HG03139 (cell line): ENCODE results near the gene SMYD3.

Experiments used
- ATAC-seq: cut with Tn5 transposase; IDR thresholded peaks from one replicate; pipeline ENCODE4 v1.9.1; 2021; ENCODE audit not compliant: unreplicated experiment

Gene SMYD3

GRCh38 chr1:246155923-246156322, 351.2 kb downstream of the SMYD3 start:
- ATAC-seq, result no peak

DNA sequence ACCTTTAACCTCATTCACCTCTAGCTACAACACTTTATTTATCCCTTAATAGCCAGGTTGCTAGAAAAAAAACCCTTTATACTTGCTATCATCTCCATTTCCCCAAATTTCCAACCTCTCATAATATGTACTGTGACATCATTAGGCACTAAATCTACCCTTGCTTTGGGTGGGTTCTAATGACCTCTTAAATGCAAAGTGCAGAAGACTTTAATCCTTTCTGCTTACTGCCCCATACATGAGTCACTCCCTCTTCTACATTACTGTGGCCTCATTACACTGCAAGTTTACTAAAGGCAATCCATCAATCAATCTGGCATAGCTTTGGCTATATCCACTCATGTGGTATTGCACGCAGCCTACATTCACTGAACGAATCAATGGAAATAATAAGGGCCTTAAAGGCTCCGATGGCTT, 353.3 kb downstream of the SMYD3 start:
- ATAC-seq, result no peak

DNA sequence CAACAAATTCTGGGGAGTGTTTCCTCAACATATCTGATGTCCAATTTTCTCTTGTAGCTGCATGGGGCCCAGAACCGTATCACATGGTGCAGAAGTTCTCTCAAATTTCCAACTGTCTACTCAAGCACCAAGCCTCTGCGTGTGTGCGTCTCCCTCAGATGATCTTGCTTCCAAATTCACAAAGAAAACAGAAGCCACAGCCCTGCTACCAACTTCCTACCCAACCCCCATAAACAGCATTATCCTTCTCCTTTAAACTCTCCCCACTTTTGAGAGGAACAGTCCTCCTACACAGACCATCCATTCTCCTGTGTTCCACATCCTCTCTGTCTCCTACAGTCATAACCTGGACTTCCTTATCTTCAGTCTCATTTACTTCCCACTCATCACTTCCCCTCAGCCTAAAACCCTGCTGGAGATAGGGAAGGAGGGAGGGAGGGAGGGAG, 354.1 kb downstream of the SMYD3 start:
- no peak for ATAC-seq

GRCh38 chr1:246151796-246152434, 355.2 kb downstream of the SMYD3 start:
- ATAC-seq, result no peak

GRCh38 chr1:246149543-246149942, 357.5 kb downstream of the SMYD3 start:
- ATAC-seq, result no peak

GRCh38 chr1:246147524-246148461, 359.3 kb downstream of the SMYD3 start:
- no peak for ATAC-seq

- ATAC-seq, result no peak
Measured at GRCh38 chr1:246146804-246147523, 360.1 kb downstream of the SMYD3 start.

- ATAC-seq, result no peak
Measured at GRCh38 chr1:246145900-246146299, 361.2 kb downstream of the SMYD3 start.

DNA sequence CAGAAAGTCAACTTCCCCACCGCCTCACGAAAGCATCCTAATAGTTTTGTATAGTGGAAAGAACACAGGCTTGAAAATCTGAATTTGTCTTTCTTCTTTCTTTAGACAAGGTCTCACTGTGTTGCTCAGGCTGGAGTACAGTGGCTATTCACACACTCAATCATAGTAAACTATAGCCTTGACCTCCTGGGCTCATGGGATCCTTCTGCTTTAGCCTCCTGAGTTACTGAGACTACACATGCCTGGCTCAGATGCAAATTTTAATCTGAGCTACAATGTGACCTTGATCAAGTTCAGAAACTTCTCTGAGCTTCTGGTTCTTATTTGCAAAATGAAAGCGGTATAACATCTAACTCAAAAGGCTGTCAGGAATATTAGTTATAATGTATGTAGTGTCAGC, 362.1 kb downstream of the SMYD3 start:
- ATAC-seq, result no peak

- ATAC-seq, result no peak
Measured at GRCh38 chr1:246142320-246142893, 364.7 kb downstream of the SMYD3 start.

GRCh38 chr1:246141306-246141705, 365.8 kb downstream of the SMYD3 start:
- no peak for ATAC-seq

GRCh38 chr1:246139745-246140182, 367.3 kb downstream of the SMYD3 start:
- ATAC-seq, result no peak

- ATAC-seq, result no peak
Measured at GRCh38 chr1:246138781-246139180, 368.3 kb downstream of the SMYD3 start.

- no peak for ATAC-seq
Measured at GRCh38 chr1:246136477-246136876, 370.6 kb downstream of the SMYD3 start.

DNA sequence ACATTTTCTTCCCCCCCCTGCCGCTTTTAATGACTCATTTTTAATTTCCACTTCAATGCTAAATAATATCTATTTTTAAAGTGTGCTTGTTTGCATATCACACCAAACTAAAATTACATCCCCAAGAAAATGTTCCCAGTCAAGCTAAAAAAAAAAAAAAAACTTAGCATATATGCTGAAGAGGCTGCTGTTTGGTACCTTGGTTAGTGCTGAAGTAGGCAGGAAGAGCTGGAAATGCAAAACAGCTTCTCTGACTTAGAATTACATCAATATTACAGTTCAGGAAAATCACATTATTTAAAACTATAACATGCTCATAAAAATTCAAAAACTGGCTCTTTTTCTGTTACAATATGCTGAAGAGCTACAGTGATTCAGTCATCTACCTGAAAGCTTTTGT, 372.3 kb downstream of the SMYD3 start:
- no peak for ATAC-seq

- no peak for ATAC-seq
Measured at GRCh38 chr1:246131095-246131494, 376.0 kb downstream of the SMYD3 start.

DNA sequence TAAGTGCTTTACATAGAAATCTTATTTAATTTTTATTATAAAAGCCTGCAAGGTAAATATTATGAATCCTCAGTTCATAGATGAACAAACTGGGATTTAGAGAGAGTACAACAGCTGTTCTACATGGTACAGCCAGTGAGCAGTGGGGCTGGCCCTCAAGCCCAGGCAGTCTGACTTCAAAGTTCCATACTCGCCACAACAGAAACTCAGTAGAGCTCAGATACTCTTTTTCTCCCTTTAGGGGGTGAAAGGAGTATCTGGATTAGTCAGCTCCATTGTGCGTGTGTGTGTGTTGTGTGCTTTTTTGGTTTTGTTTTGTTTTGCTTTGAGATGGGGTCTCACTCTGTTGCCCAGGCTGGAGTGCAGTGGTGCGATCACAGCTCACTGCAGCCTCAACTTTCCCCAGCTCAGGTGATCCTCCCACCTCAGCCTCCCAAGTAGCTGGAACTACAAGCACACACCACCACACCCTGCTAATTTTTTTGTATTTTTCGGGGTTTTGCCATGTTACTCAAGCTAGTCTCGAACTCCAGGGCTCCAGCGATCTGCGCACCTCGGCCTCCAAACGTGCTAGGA, 378.5 kb downstream of the SMYD3 start:
- ATAC-seq, result no peak

DNA sequence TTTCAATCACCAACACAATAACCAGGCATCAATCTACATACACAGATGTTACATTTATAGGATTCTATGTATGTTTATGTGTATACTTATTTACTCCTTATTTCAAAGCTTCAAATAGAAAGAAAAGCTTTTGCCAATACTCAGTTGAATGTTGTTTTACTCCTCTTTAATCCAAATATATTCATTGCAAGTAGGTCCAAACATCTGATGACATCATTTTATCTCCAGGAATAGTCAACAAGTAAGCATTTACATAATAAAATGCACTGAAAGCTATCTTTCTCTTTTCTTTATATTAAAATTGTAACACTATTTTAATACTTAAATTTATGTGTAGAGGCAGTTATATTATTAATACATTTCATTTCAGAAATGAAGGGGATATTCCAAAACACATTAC, 380.5 kb downstream of the SMYD3 start:
- ATAC-seq, result no peak

- no peak for ATAC-seq
Measured at GRCh38 chr1:246122071-246122470, 385.0 kb downstream of the SMYD3 start.

- no peak for ATAC-seq
Measured at GRCh38 chr1:246121533-246121932, 385.5 kb downstream of the SMYD3 start.
